ENCODE measurements around the gene HSPA1B. TPM values are rescaled to one million over a fixed set of nuclear protein-coding genes. Genes with fewer than 3 reads are reported as not detected.
"Not testable (repeated sequence)": the region's sequence is repeated elsewhere in the genome, so short reads cannot be mapped to it uniquely, and the experiment has no call there.

HSPA1B gene
- total and polyA plus RNA-seq, 2 of the 4 experiments (the other 2 are of a cell fraction): 61.1 to 93.6 TPM

DNA sequence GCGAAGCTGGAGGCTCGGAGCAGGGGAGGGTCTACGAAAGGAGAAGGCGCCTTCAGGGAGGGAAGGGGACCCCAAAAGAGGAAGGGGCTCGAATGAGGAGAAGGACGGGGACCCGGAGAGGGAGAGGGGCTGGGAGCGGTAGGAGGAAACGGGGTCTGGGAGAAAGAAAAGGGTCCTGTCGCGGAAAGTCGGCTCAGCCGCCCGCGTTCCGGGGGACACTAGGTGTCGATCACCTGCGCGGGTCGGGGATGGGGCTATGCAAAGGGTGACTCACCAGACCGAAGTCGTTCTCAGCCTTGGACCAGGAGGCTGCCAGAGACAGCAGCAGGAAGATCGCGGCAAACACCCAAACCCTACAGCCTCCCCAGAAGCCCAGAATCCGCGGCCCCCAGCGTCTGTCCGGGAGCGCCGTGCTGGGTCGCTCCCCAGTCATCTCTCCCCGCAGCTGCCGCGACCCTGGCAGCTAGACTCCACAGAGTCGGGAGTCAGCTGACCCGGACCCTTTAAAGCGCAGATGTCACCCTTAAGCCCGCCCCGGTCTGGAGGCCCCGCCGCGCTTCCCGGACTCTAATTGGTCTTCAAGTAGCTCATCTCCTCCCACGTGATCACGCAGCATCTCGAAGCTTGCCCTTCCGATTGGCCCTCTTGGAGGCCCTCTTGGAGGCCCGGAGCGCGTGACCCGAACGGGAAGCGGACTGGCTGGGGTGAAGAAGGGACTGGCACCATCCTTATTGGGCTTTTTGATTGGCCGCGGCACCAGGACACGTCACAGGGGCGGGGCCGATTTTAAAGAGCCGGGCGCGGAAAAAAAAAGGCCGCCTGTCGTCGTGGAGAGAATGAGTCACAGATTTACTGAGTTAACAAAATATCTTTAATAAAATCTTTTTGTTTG, 35.1 kb downstream of the HSPA1B start, which contains the start of gene NEU1 (continued):
- TF ChIP-seq, protein P1, sequence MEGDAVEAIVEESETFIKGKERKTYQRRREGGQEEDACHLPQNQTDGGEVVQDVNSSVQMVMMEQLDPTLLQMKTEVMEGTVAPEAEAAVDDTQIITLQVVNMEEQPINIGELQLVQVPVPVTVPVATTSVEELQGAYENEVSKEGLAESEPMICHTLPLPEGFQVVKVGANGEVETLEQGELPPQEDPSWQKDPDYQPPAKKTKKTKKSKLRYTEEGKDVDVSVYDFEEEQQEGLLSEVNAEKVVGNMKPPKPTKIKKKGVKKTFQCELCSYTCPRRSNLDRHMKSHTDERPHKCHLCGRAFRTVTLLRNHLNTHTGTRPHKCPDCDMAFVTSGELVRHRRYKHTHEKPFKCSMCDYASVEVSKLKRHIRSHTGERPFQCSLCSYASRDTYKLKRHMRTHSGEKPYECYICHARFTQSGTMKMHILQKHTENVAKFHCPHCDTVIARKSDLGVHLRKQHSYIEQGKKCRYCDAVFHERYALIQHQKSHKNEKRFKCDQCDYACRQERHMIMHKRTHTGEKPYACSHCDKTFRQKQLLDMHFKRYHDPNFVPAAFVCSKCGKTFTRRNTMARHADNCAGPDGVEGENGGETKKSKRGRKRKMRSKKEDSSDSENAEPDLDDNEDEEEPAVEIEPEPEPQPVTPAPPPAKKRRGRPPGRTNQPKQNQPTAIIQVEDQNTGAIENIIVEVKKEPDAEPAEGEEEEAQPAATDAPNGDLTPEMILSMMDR (conservative IDR thresholded peaks at IDR 0.05; ENCODE audit: low read depth, low read length): no peak
- no peak for TF ChIP-seq CEBPB (IDR thresholded peaks at IDR 0.05; ENCODE audit: low read depth, low read length)

- H3K27me3 ChIP-seq (ENCODE audit: control insufficient read depth, insufficient read depth, low read length); intact Hi-C loops (cut with micrococcal nuclease); H3K56ac ChIP-seq (ENCODE audit: extremely low read depth, insufficient read depth, low read length); DNase-seq; H3K14ac ChIP-seq (replicated peaks; ENCODE audit: low read depth, low read length); H3K18ac ChIP-seq (ENCODE audit: low read depth, low read length); H2BK5ac ChIP-seq (ENCODE audit: low read depth, low read length, poor library complexity, severe bottlenecking); H2BK120ac ChIP-seq (ENCODE audit: low read depth, low read length); H3K23ac ChIP-seq (ENCODE audit: low read depth, low read length); H3K4me1 ChIP-seq (ENCODE audit: control insufficient read depth, insufficient read depth, low read length); H4K5ac ChIP-seq (ENCODE audit: low read depth, low read length); H2BK20ac ChIP-seq (ENCODE audit: low read depth, low read length); H2BK15ac ChIP-seq (ENCODE audit: low read depth, low read length); H3K9me1 ChIP-seq (ENCODE audit: insufficient read depth, low read length); H3K9me3 ChIP-seq (ENCODE audit: control insufficient read depth, insufficient read depth, low read length); dilution Hi-C loops (cut with HindIII; ENCODE audit: low sequenced_read_pairs, unreplicated experiment); H3K27ac ChIP-seq (ENCODE audit: insufficient read depth, low read length); H4K20me1 ChIP-seq (ENCODE audit: insufficient read depth, low read length); CTCF ChIA-PET; BruUV-seq (replicated peaks); ATAC-seq (ENCODE audit: low read depth); in situ Hi-C loops (cut with MboI; ENCODE audit: low sequenced_read_pairs); H4K91ac ChIP-seq (ENCODE audit: insufficient read depth, low read depth, low read length): not testable (repeated sequence)
- Histone ChIP-seq H2AK9ac (replicated peaks; ENCODE audit: low read depth, low read length, poor library complexity) (peak overlapping the region; percentile 83), H3K4me2 (ENCODE audit: low read depth, low read length) (peak overlapping the region; percentile 71), H3K4ac (ENCODE audit: low read depth, low read length) (peak overlapping the region; percentile 53; the same call in 1 of the 2 replicates), H2AK5ac (ENCODE audit: low read depth, low read length) (peak overlapping the region; percentile 86), H3K79me1 (ENCODE audit: low read depth in 1 of 2, low read length in 2 of 2) (peaks cover 7 to 20% of the 10 kb centered on the region in 2 experiments; a peak in 2 of 4 replicates), H2AFZ (replicated peaks; ENCODE audit: low read length, poor library complexity) (peak overlapping the region; percentile 97), H4K8ac (ENCODE audit: low read depth in 2 of 2, low read length in 2 of 2) (peak overlapping the region in 1 of 2 experiments; percentile 1; a peak in 1 of 4 replicates), H3K9ac (ENCODE audit: low read depth, low read length) (peak overlapping the region; percentile 17; the same call in 1 of the 2 replicates), H3K4me3 (ENCODE audit: insufficient read depth, low read depth, low read length) (peak overlapping the region; percentile 60), H3K36me3 (ENCODE audit: control insufficient read depth, insufficient read depth, low read length) (peaks cover 18% of the 10 kb centered on the region)
- POLR2A ChIA-PET (ENCODE audit: unreplicated experiment): interaction anchor here (0.6 kb wide), 2 partner anchors 95 to 242 kb away, joined by 3 read pairs; partner anchors contain the start of gene SKIC2
- WGBS, 2 experiments (ENCODE audit: extremely low coverage in 2 of 2, insufficient read length in 1 of 2): 40% methylated on average over 5 of the region's 16 CpGs; no CpG with 5 or more reads in 1 of the 2 experiments
Observed at GRCh38 chr6:31864123-31864562, 36.6 kb downstream of the HSPA1B start.

Data from IMR-90 (cell line).